Measurements from ENCODE around the gene ATP6V0E2. TPM values are rescaled to one million over a fixed set of nuclear protein-coding genes. Genes with fewer than 3 reads are reported as not detected.
A peak's percentile ranks its signal among the peaks of the same experiment; 100 is the strongest.

The ATP6V0E2 gene
- total RNA-seq, 1 experiment from 2014 or later, result 19.0 TPM

- Mint-ChIP-seq H3K4me1 (no peaks in the 10 kb centered on the region), H3K27ac (peak overlapping the region in 1 of 3 experiments; percentile 75; a peak in 1 of 7 replicates), H3K36me3 (ENCODE audit: insufficient read depth in 1 of 3, low read depth in 3 of 3) (no peaks in the 10 kb centered on the region), H3K4me3 (no peak overlapping the region), H3K27me3 (ENCODE audit: low read depth) (peaks cover 17% of the 10 kb centered on the region), H3K9me3 (no peaks in the 10 kb centered on the region)
- Histone ChIP-seq H3T11ph (ENCODE audit: low read length) (no peak overlapping the region), H3K9me3 (ENCODE audit: control insufficient read depth, low read depth, low read length) (no peaks in the 10 kb centered on the region), H2BK20ac (ENCODE audit: low read depth, low read length, poor library complexity, severe bottlenecking) (no peak overlapping the region), H3K4ac (ENCODE audit: low read depth, low read length) (no peak overlapping the region), H4K5ac (ENCODE audit: insufficient read length, low read depth, low read length) (no peak overlapping the region), H3K4me2 (ENCODE audit: insufficient read depth, insufficient read length, low read length) (no peak overlapping the region), H2AK5ac (ENCODE audit: insufficient read length, low read length) (no peak overlapping the region), H2BK15ac (ENCODE audit: low read depth, low read length) (no peak overlapping the region), H3K9ac (ENCODE audit: extremely low read depth, insufficient read length, low read length) (no peak overlapping the region), H3K23ac (ENCODE audit: insufficient read length, low read depth, low read length) (no peak overlapping the region), H4K8ac (replicated peaks; ENCODE audit: insufficient read length, low read depth, low read length) (no peak overlapping the region), H2BK12ac (ENCODE audit: insufficient read length, low read depth, low read length) (no peak overlapping the region), H2BK5ac (ENCODE audit: insufficient read length, low read length) (no peak overlapping the region), H2BK120ac (ENCODE audit: low read depth, low read length, poor library complexity, severe bottlenecking) (no peak overlapping the region), H3K23me2 (ENCODE audit: insufficient read length, low read depth, low read length, poor library complexity, severe bottlenecking) (no peaks in the 10 kb centered on the region), H3K14ac (ENCODE audit: insufficient read depth, low read length) (no peak overlapping the region; the same call in 1 of the 2 replicates), H3K4me1 (ENCODE audit: insufficient read depth, low read length) (no peaks in the 10 kb centered on the region), H3K27ac (ENCODE audit: insufficient read length, low read depth, low read length) (no peak overlapping the region), H3K27me3 (ENCODE audit: insufficient read depth, low read length) (no peaks in the 10 kb centered on the region), H3K56ac (ENCODE audit: insufficient read length, low read depth, low read length) (no peak overlapping the region), H2AFZ (ENCODE audit: low read length) (no peak overlapping the region), H3K18ac (ENCODE audit: insufficient read length, low read depth, low read length) (no peak overlapping the region), H3K79me1 (ENCODE audit: insufficient read depth, low read depth, low read length, poor library complexity, severe bottlenecking) (no peaks in the 10 kb centered on the region), H4K20me1 (ENCODE audit: control insufficient read depth, insufficient read depth, insufficient read length) (no peaks in the 10 kb centered on the region), H3K79me2 (ENCODE audit: insufficient read depth, low read length) (no peaks in the 10 kb centered on the region), H4K91ac (ENCODE audit: insufficient read length, low read depth, low read length) (no peak overlapping the region)
- WGBS (ENCODE audit: extremely low coverage, insufficient read length, low lambda C conversion rate), result no CpG with 5 or more reads among the region's 16 CpGs
- no peak for TF ChIP-seq CTCF (conservative IDR thresholded peaks at IDR 0.05)
- no peak for DNase-seq
Measured at GRCh38 chr7:149866139-149866778, 7.5 kb upstream of the ATP6V0E2 start.
